ENCODE measurements around the gene CPLX1.
"Not testable (repeated sequence)": the region's sequence is repeated elsewhere in the genome, so short reads cannot be mapped to it uniquely, and the experiment has no call there.

Gene CPLX1

DNA sequence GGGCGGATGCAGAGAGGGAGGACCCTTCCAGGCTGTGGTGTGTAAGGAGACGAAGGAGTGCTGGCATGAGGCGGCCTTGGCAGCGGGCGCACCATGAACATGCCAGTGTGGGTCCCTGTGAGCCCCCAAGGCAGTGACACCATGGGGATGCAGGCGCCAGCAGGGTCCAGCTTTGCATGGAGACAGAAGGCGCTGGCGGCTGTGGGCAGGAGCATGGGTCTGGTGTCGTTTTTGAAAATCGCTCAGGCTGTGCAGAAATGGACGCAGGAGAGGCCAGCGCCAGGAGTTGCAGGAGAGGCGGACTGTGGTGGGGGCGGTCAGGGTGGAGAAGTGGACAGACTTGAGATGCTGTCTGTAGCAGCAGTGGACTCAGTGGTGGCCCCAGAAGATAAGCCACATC is 64.2 kb downstream of the CPLX1 start:
- H3K27me3 ChIP-seq (ENCODE audit: insufficient read depth, poor library complexity, severe bottlenecking) = no peaks in the 10 kb centered on the region
- H3K36me3 ChIP-seq (ENCODE audit: low read depth) = peaks cover 43% of the 10 kb centered on the region
- H3K4me1 ChIP-seq (ENCODE audit: insufficient read depth, poor library complexity, severe bottlenecking) = peaks cover 13% of the 10 kb centered on the region
- DNase-seq (ENCODE audit: low spot score) (no peak), ATAC-seq (ENCODE audit: low read depth) (no peak)
- no peaks in the 10 kb centered on the region for H3K9me3 ChIP-seq (ENCODE audit: severe bottlenecking)
- no peak overlapping the region for H3K4me3 ChIP-seq (ENCODE audit: severe bottlenecking)
- TF ChIP-seq CTCF (IDR thresholded peaks at IDR 0.05; ENCODE audit: poor library complexity, severe bottlenecking) = no peak
- no peak overlapping the region for H3K27ac ChIP-seq (ENCODE audit: poor library complexity, severe bottlenecking)

DNA sequence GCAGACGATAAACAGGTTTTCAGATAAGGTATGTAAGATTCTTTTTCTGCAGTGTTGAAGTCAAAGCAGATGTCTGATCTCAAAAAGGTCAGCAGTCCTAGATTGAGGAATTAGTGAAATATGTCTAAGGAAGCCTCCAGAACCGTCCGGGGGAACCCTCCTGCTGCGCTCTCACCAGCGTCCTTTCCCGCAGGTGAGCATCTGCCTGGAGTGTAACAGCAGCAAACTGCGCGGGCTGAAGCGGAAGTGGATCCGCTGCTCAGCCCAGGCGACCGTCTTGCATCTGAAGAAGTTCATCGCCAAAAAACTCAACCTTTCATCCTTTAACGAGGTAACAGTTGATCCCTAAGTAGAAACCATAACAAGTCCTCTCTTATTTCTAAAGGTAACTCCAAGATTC is 64.8 kb downstream of the CPLX1 start:
- no peak for TF ChIP-seq CTCF (IDR thresholded peaks at IDR 0.05; ENCODE audit: poor library complexity, severe bottlenecking)
- peaks cover 6% of the 10 kb centered on the region for H3K4me1 ChIP-seq (ENCODE audit: insufficient read depth, poor library complexity, severe bottlenecking)
- ATAC-seq (ENCODE audit: low read depth) = no peak
- no peaks in the 10 kb centered on the region for H3K9me3 ChIP-seq (ENCODE audit: severe bottlenecking)
- H3K36me3 ChIP-seq (ENCODE audit: low read depth) = peaks cover 48% of the 10 kb centered on the region
- no peak overlapping the region for H3K27ac ChIP-seq (ENCODE audit: poor library complexity, severe bottlenecking)
- no peak overlapping the region for H3K4me3 ChIP-seq (ENCODE audit: severe bottlenecking)
- no peak for DNase-seq (ENCODE audit: low spot score)
- H3K27me3 ChIP-seq (ENCODE audit: insufficient read depth, poor library complexity, severe bottlenecking) = no peaks in the 10 kb centered on the region

GRCh38 chr4:760616-761015 is 65.3 kb downstream of the CPLX1 start:
- no peak for ATAC-seq (ENCODE audit: low read depth)
- H3K36me3 ChIP-seq (ENCODE audit: low read depth) = peaks cover 48% of the 10 kb centered on the region
- no peak for DNase-seq (ENCODE audit: low spot score)

GRCh38 chr4:759810-760209 is 66.1 kb downstream of the CPLX1 start:
- ATAC-seq (ENCODE audit: low read depth); H3K4me3 ChIP-seq (ENCODE audit: severe bottlenecking); H3K27ac ChIP-seq (ENCODE audit: poor library complexity, severe bottlenecking); H3K9me3 ChIP-seq (ENCODE audit: severe bottlenecking); DNase-seq (ENCODE audit: low spot score); H3K4me1 ChIP-seq (ENCODE audit: insufficient read depth, poor library complexity, severe bottlenecking); H3K27me3 ChIP-seq (ENCODE audit: insufficient read depth, poor library complexity, severe bottlenecking): not testable (repeated sequence)
- H3K36me3 ChIP-seq (ENCODE audit: low read depth) = peaks cover 45% of the 10 kb centered on the region

More at GRCh38 chr4:760616-761015, 65.3 kb downstream of the CPLX1 start:
- H3K9me3 ChIP-seq (ENCODE audit: severe bottlenecking) = no peaks in the 10 kb centered on the region
- peaks cover 2% of the 10 kb centered on the region for H3K4me1 ChIP-seq (ENCODE audit: insufficient read depth, poor library complexity, severe bottlenecking)
- no peak overlapping the region for H3K27ac ChIP-seq (ENCODE audit: poor library complexity, severe bottlenecking)
- no peaks in the 10 kb centered on the region for H3K27me3 ChIP-seq (ENCODE audit: insufficient read depth, poor library complexity, severe bottlenecking)
- no peak for TF ChIP-seq CTCF (IDR thresholded peaks at IDR 0.05; ENCODE audit: poor library complexity, severe bottlenecking)
- H3K4me3 ChIP-seq (ENCODE audit: severe bottlenecking) = no peak overlapping the region

DNA sequence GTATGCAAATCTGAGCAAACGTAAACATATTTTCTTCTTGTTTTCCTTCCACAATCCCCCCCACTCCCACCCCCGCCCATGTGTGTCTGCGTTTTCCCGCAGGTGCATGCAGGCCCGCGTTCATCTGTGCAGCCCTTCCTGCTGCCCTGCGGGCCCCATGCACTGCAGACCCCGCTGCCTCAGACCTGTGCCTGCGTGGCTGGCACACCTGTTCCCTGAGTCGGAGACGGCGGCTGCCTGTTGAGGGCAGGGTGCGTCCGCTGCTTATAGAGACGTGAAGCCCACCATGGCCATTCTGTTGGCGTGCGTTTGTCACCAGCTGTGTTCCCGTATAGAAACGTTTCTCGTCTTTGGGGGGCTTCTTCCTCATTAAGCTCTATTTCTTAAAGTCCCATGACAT is 68.8 kb downstream of the CPLX1 start:
- ATAC-seq (ENCODE audit: low read depth) (no peak), DNase-seq (ENCODE audit: low spot score) (no peak)
- Histone ChIP-seq H3K36me3 (ENCODE audit: low read depth) (peaks cover 40% of the 10 kb centered on the region), H3K9me3 (ENCODE audit: severe bottlenecking) (no peaks in the 10 kb centered on the region), H3K27ac (ENCODE audit: poor library complexity, severe bottlenecking) (no peak overlapping the region), H3K27me3 (ENCODE audit: insufficient read depth, poor library complexity, severe bottlenecking) (no peaks in the 10 kb centered on the region), H3K4me3 (ENCODE audit: severe bottlenecking) (no peak overlapping the region), H3K4me1 (ENCODE audit: insufficient read depth, poor library complexity, severe bottlenecking) (no peaks in the 10 kb centered on the region)
- TF ChIP-seq CTCF (IDR thresholded peaks at IDR 0.05; ENCODE audit: poor library complexity, severe bottlenecking) = no peak
